HEK293T (cell line): ENCODE results near the gene SLC37A1.

Experiments
- BHLHE40 ChIP-seq: fragments of 450-650 bp; IDR thresholded peaks from 2 replicates; pipeline ENCODE4 v1.6.1; 2016; ENCODE audit warnings: mild to moderate bottlenecking, moderate library complexity, borderline replicate concordance
- ELF4 ChIP-seq: fragments of 450-650 bp; IDR thresholded peaks from 2 replicates; pipeline ENCODE4 v1.6.1; 2017; ENCODE audit warnings: antibody characterized with exemption
- FOXA1 ChIP-seq: fragments of 450-650 bp; IDR thresholded peaks from 2 replicates; pipeline ENCODE4 v1.6.1; 2016; ENCODE audit warnings: mild to moderate bottlenecking
- FOXK2 ChIP-seq: fragments of 450-650 bp; IDR thresholded peaks from 2 replicates; pipeline ENCODE4 v1.6.1; 2016; ENCODE audit warnings: mild to moderate bottlenecking
- FOXM1 ChIP-seq: fragments of 450-650 bp; IDR thresholded peaks from 2 replicates; pipeline ENCODE4 v1.6.1; 2017; ENCODE audit warnings: mild to moderate bottlenecking, borderline replicate concordance
- HDGF ChIP-seq: fragments of 450-650 bp; IDR thresholded peaks from 2 replicates; pipeline ENCODE4 v1.6.1; 2017; ENCODE audit warnings: antibody characterized with exemption, borderline replicate concordance
- NFRKB ChIP-seq: fragments of 450-650 bp; IDR thresholded peaks from 2 replicates; pipeline ENCODE4 v1.6.1; 2016; ENCODE audit warnings: mild to moderate bottlenecking, moderate library complexity
- SP1 ChIP-seq: fragments of 450-650 bp; IDR thresholded peaks from 2 replicates; pipeline ENCODE4 v1.6.1; 2017
- SUZ12 ChIP-seq: fragments of 450-650 bp; IDR thresholded peaks from 2 replicates; pipeline ENCODE4 v1.6.1; 2016; ENCODE audit warnings: mild to moderate bottlenecking
- TARDBP ChIP-seq: fragments of 450-650 bp; IDR thresholded peaks from 2 replicates; pipeline ENCODE4 v1.6.1; 2016
- ZNF384 ChIP-seq: fragments of 450-650 bp; IDR thresholded peaks from 2 replicates; pipeline ENCODE4 v1.6.1; 2016

DNA sequence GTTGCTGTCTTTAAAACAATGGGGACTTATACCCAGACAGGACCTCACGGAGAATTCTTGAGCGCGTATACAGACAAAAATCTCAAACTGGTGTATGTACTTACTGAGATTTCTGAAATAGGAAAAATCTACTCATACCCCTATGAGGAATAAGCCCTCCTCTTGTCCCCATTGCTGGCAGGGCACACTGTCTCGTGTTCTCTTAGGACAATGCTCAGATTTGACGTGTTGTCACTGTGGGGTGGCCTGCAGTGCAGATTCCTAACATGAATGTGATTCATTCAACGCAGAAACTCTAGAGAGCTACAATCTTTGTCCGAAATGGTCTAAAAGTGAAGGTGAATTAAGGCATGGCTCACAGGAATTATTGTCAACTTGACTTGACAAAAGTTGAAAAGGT, 108.6 kb downstream of the SLC37A1 start:
- TF ChIP-seq BHLHE40, result no peak
- no peak for TF ChIP-seq SP1
- no peak for TF ChIP-seq TARDBP
- TF ChIP-seq ELF4, result no peak
- no peak for TF ChIP-seq FOXM1
- no peak for TF ChIP-seq FOXK2
- no peak for TF ChIP-seq SUZ12
- TF ChIP-seq ZNF384, result no peak
- no peak for TF ChIP-seq HDGF
- no peak for TF ChIP-seq FOXA1
- no peak for TF ChIP-seq NFRKB
